OCI-LY7 (cell line): ENCODE results near the gene FRMD5.

Source experiments
- EZH2phosphoT487 ChIP-seq: fragments of 200-600 bp; sonication (generic); IDR thresholded peaks from 2 replicates; pipeline ENCODE4 v1.6.1; 2018; ENCODE audit warnings: low read depth, borderline replicate concordance, mild to moderate bottlenecking, mixed run types, antibody characterized with exemption, low read length, moderate library complexity, mixed read lengths
- TF ChIP-seq, protein P1 (sequence below): fragments of 200-600 bp; sonication (generic); conservative IDR thresholded peaks from 2 replicates; pipeline ENCODE4 v1.5.1; 2014; ENCODE audit warnings: mild to moderate bottlenecking, antibody characterized with exemption, low read length, moderate library complexity, mixed read lengths

DNA sequence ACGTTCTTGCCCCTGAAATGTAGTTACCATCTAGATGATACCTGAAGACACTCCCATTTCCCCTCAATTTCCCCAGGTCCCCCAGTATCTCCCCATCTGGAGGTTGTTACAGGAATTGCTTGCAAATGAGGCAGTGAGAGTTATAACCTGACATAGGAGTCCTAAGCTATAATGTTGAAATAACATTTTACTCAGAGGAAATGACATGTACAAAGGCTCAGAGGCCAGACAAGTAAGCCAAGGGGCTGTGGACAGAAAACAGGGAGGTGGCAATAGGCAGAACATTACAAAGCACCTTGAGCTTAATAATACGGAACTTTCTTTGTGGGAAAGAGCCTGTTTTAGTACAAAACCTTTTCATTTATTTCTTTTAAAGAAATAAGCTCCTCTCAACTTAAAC is 171.9 kb downstream of the FRMD5 start:
- no peak for TF ChIP-seq EZH2phosphoT487
- TF ChIP-seq, protein P1, sequence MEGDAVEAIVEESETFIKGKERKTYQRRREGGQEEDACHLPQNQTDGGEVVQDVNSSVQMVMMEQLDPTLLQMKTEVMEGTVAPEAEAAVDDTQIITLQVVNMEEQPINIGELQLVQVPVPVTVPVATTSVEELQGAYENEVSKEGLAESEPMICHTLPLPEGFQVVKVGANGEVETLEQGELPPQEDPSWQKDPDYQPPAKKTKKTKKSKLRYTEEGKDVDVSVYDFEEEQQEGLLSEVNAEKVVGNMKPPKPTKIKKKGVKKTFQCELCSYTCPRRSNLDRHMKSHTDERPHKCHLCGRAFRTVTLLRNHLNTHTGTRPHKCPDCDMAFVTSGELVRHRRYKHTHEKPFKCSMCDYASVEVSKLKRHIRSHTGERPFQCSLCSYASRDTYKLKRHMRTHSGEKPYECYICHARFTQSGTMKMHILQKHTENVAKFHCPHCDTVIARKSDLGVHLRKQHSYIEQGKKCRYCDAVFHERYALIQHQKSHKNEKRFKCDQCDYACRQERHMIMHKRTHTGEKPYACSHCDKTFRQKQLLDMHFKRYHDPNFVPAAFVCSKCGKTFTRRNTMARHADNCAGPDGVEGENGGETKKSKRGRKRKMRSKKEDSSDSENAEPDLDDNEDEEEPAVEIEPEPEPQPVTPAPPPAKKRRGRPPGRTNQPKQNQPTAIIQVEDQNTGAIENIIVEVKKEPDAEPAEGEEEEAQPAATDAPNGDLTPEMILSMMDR, result no peak
